ENCODE measurements around the gene PRR14L.

Gene PRR14L

GRCh38 chr22:31739795-31740201, 10.1 kb downstream of the PRR14L start:
- TF ChIP-seq, protein P1, sequence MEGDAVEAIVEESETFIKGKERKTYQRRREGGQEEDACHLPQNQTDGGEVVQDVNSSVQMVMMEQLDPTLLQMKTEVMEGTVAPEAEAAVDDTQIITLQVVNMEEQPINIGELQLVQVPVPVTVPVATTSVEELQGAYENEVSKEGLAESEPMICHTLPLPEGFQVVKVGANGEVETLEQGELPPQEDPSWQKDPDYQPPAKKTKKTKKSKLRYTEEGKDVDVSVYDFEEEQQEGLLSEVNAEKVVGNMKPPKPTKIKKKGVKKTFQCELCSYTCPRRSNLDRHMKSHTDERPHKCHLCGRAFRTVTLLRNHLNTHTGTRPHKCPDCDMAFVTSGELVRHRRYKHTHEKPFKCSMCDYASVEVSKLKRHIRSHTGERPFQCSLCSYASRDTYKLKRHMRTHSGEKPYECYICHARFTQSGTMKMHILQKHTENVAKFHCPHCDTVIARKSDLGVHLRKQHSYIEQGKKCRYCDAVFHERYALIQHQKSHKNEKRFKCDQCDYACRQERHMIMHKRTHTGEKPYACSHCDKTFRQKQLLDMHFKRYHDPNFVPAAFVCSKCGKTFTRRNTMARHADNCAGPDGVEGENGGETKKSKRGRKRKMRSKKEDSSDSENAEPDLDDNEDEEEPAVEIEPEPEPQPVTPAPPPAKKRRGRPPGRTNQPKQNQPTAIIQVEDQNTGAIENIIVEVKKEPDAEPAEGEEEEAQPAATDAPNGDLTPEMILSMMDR (IDR thresholded peaks at IDR 0.05), result no peak
- TF ChIP-seq ZFX (IDR thresholded peaks at IDR 0.05; ENCODE audit: borderline replicate concordance), result no peak
- H3K27ac ChIP-seq, result no peak overlapping the region

GRCh38 chr22:31738566-31738965, 11.4 kb downstream of the PRR14L start:
- H3K27ac ChIP-seq, result no peak overlapping the region
- no peak for TF ChIP-seq ZFX (IDR thresholded peaks at IDR 0.05; ENCODE audit: borderline replicate concordance)
- TF ChIP-seq, protein P1 (IDR thresholded peaks at IDR 0.05), result no peak

GRCh38 chr22:31737932-31738331, 12.0 kb downstream of the PRR14L start:
- TF ChIP-seq ZFX (IDR thresholded peaks at IDR 0.05; ENCODE audit: borderline replicate concordance), result no peak
- TF ChIP-seq, protein P1 (IDR thresholded peaks at IDR 0.05), result no peak
- H3K27ac ChIP-seq, result no peak overlapping the region

DNA sequence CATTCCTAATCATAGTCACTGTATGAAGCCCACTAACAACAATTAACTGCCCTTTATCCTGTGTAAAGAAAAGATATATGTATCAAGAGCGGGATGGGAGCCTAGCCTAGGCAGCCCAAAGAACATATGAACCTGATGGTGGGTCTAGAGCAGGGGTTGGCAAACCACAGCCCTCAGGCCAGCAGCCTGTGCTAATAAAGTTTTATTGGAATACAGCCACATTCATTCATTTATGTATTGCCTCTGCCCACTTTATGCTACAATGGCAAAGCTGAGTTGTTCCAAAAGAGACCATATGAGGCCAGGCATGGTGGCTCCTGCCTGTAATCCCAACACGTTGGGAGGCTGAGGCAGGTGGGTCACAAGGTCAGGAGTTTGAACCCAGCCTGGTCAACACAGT, 13.5 kb downstream of the PRR14L start:
- TF ChIP-seq, protein P1 (IDR thresholded peaks at IDR 0.05), result no peak
- no peak for TF ChIP-seq ZFX (IDR thresholded peaks at IDR 0.05; ENCODE audit: borderline replicate concordance)

DNA sequence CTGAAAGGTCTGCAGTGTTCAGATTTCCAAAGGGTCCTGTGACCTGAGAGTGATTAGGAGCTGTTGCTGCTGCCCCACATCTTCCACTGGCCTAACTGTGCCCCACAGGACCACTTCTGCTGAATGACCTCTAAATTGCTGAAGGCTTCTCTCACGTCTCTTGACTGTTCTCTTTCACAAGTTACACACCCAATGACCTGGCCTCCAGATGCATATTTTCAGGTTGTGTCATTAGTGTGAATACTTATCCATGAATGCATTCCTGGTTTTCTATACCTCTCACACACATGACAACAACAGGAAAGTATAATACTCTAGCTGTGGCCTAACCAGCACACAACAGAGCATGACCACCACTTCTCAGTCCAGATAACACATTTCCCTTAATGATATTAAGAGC, 15.4 kb downstream of the PRR14L start:
- TF ChIP-seq, protein P1 (IDR thresholded peaks at IDR 0.05), result no peak
- no peak for TF ChIP-seq ZFX (IDR thresholded peaks at IDR 0.05; ENCODE audit: borderline replicate concordance)
- no peak overlapping the region for H3K27ac ChIP-seq

More for the DNA sequence above, 13.5 kb downstream of the PRR14L start:
- no peak overlapping the region for H3K27ac ChIP-seq

DNA sequence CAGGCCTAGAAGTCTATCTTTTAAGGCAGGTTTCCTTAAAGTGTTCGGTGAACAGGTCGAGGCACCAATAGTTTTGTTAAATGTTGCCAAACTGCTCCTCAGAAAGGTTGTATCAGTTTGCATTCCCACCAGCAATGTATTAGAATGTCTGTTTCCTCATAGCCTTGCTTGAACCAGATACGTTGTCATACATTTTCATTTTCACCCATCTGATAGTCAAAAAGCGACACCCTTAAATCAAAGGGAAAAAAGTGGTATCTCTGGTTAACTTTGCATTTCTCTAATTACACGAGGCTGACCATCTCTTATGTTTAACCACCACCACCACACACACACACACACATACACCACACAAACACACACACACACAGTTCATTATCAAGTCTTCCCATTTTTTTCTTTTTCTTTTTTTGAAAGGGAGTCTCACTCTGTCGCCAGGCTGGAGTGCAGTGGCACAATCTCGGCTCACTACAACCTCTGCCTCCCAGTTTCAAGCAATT, 16.3 kb downstream of the PRR14L start:
- H3K27ac ChIP-seq, result no peak overlapping the region
- TF ChIP-seq, protein P1 (IDR thresholded peaks at IDR 0.05), result no peak
- TF ChIP-seq ZFX (IDR thresholded peaks at IDR 0.05; ENCODE audit: borderline replicate concordance), result no peak

GRCh38 chr22:31732089-31732829, 17.7 kb downstream of the PRR14L start:
- H3K27ac ChIP-seq, result no peak overlapping the region
- TF ChIP-seq, protein P1 (IDR thresholded peaks at IDR 0.05), result no peak

All from 22Rv1 (cell line).